HG03442 (cell line): ENCODE measurements around the gene ASCL3.
"Not testable (repeated sequence)": the region's sequence is repeated elsewhere in the genome, so short reads cannot be mapped to it uniquely, and the experiment has no call there.

Experiments used
- ATAC-seq: cut with Tn5 transposase; IDR thresholded peaks from one replicate; pipeline ENCODE4 v1.9.1; 2021; ENCODE audit warnings: mild to moderate bottlenecking, moderate library complexity; ENCODE audit not compliant: unreplicated experiment

Gene ASCL3

GRCh38 chr11:8948886-8949285, 6.1 kb upstream of the ASCL3 start:
- ATAC-seq: no peak

- no peak for ATAC-seq
Measured at GRCh38 chr11:8947230-8947943, 4.6 kb upstream of the ASCL3 start.

GRCh38 chr11:8941341-8942103, 1.3 kb downstream of the ASCL3 start:
- ATAC-seq: no peak

GRCh38 chr11:8937659-8938058, 5.2 kb downstream of the ASCL3 start:
- ATAC-seq: no peak

GRCh38 chr11:8937159-8937558, 5.7 kb downstream of the ASCL3 start:
- no peak for ATAC-seq

- ATAC-seq: not testable (repeated sequence)
Measured at GRCh38 chr11:8935789-8936188, 7.0 kb downstream of the ASCL3 start.

- ATAC-seq: no peak
Measured at GRCh38 chr11:8934742-8935488, 7.9 kb downstream of the ASCL3 start.

GRCh38 chr11:8933931-8934330, 8.9 kb downstream of the ASCL3 start:
- ATAC-seq: no peak

- ATAC-seq: no peak
Measured at GRCh38 chr11:8932564-8933180, 10.1 kb downstream of the ASCL3 start, which contains the start of gene C11orf16. TSS of gene C11orf16 (minus strand) at chr11:8932947. CDS start at chr11:8932308, 639 bp downstream.

- ATAC-seq: no peak
Measured at GRCh38 chr11:8930456-8931175, 12.2 kb downstream of the ASCL3 start.

GRCh38 chr11:8928981-8929615, 13.7 kb downstream of the ASCL3 start:
- ATAC-seq: no peak

- no peak for ATAC-seq
Measured at GRCh38 chr11:8928205-8928604, 14.6 kb downstream of the ASCL3 start.

GRCh38 chr11:8927233-8927632, 15.6 kb downstream of the ASCL3 start:
- no peak for ATAC-seq

- ATAC-seq: no peak
Measured at GRCh38 chr11:8926236-8926635, 16.6 kb downstream of the ASCL3 start.

GRCh38 chr11:8925711-8926110, 17.1 kb downstream of the ASCL3 start:
- ATAC-seq: no peak

- ATAC-seq: no peak
Measured at GRCh38 chr11:8922691-8923090, 20.1 kb downstream of the ASCL3 start.

GRCh38 chr11:8917157-8917825, 25.5 kb downstream of the ASCL3 start:
- no peak for ATAC-seq

- no peak for ATAC-seq
Measured at GRCh38 chr11:8914661-8915018, 28.2 kb downstream of the ASCL3 start.

GRCh38 chr11:8913961-8914660, 28.7 kb downstream of the ASCL3 start:
- ATAC-seq: no peak
